GM19463 (cell line): ENCODE results near the gene TBCA.
"Not testable (repeated sequence)": the region's sequence is repeated elsewhere in the genome, so short reads cannot be mapped to it uniquely, and the experiment has no call there.

Experiments
- ATAC-seq: cut with Tn5 transposase; IDR thresholded peaks from one replicate; pipeline ENCODE4 v1.9.1; 2021; ENCODE audit warnings: mild to moderate bottlenecking, moderate library complexity; ENCODE audit not compliant: unreplicated experiment

TBCA gene

GRCh38 chr5:77773734-77774280 lies 2.3 kb downstream of the TBCA start:
- no peak for ATAC-seq

DNA sequence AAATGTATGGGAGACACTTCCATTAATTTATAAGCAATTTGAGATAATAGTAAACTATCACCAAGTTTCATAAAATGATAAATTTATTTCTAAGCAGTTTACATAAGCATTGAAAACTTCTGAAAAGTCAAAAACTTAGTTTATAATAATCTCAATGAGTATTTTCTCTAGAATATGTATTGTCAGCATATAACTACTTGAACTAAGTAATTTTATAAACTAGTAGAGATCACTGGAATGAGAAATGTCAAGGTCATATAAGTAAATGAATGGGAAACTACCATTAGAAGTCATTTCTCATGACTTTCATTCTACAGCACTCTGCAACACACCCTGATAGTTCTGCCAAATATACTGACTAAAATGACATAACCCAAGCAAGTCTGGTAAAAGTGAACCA lies 3.4 kb downstream of the TBCA start:
- no peak for ATAC-seq

DNA sequence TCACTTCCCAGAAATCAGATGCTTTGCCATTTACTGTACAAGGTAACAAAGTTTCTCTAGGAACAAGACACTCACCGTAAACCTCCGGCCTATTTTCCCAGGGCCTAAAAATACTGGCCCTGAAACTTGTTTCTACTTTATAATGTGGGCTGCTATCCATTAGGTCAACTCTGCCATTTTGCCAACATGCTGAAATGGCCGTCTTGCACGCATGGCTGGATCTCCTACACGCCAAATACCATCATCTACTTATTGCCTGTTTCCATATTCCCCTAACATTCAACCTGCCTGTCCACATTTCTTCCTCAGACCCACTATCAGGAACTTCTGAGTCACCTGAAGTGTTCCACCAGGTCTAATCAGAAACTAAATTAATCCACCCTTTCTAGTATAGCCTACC lies 4.7 kb downstream of the TBCA start:
- no peak for ATAC-seq

- ATAC-seq, result no peak
Measured at GRCh38 chr5:77770293-77771005, 5.7 kb downstream of the TBCA start.

DNA sequence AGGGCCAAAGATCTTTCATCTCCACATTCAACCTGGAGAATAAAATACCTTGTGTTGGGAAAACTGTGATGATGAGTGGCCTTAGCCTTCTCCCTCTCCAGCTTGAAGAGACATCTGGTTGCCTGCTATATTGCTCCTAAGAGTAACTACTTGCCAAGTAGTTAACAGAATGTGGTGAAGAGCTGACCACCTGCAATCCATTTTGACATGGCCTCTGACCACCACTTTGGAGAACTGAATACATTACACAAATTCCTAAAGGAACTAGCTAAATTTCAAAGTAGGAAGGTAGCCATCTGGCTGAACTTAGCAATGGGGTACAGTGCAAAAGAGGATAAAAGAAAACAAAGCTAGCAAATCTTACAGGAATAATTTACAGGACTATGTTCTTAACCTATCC lies 7.2 kb downstream of the TBCA start:
- ATAC-seq, result no peak

GRCh38 chr5:77767301-77767700 lies 8.8 kb downstream of the TBCA start:
- no peak for ATAC-seq

- no peak for ATAC-seq
Measured at GRCh38 chr5:77761606-77762005, 14.5 kb downstream of the TBCA start.

- ATAC-seq, result no peak
Measured at GRCh38 chr5:77758141-77758938, 17.8 kb downstream of the TBCA start.

GRCh38 chr5:77751328-77752023 lies 24.7 kb downstream of the TBCA start:
- ATAC-seq, result no peak

DNA sequence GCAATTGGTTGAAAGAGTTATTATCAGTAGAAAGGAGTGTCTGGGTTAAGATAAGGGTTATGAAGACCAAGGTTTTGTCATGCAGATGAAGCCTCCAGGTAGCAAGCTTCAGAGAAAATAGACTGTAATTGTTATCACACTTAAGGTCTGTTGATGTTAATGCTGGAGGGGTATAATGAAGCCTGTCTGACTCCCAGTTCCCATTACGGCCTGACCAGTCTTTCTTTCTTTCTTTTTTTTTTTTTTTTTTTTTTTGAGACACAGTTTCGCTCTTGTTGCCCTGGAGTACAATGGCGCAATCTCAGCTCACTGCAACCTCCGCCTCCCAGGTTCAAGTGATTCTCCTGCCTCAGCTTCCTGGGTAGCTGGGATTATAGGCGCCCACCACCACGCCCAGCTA lies 25.2 kb downstream of the TBCA start:
- ATAC-seq, result not testable (repeated sequence)

- ATAC-seq, result no peak
Measured at GRCh38 chr5:77748160-77748559, 28.0 kb downstream of the TBCA start.

DNA sequence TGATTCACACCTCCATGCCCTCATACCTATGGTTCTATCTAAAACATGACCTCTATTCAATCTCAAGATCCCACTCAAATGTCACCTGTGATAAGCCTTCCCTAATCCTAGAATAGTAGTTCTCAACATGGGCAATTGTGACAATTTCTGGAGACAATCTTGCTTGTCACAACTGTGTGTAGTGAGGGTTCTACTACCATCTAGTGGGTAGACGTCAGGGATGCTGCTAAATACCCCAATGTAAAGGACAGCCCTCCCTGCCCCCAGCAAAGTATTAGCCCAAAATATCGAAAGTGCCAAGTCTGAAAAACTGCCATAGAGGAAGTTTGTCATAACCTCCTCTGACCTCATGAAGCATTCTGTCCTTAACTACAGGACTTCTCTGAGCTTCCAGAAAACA lies 32.0 kb downstream of the TBCA start:
- no peak for ATAC-seq

DNA sequence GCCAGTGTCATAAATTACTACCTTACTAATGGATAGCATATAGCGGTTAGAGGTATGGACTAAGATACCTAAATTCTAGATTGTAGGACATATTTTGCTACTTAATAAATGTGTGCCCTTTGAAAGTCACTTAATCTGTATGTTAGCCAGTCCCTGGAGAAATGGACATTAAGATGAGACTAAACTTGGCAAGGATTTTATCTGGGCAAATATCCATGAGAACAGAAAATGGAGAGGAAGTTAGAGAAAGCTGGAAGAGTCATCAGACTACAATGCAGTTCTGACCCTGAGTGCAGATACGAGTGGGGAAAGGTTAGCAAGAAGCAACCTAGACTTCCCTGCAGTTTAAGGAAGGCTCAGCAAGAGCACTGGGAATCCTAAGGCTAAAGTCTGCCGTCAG lies 33.0 kb downstream of the TBCA start:
- ATAC-seq, result no peak

- ATAC-seq, result no peak
Measured at GRCh38 chr5:77741608-77742007, 34.5 kb downstream of the TBCA start.

DNA sequence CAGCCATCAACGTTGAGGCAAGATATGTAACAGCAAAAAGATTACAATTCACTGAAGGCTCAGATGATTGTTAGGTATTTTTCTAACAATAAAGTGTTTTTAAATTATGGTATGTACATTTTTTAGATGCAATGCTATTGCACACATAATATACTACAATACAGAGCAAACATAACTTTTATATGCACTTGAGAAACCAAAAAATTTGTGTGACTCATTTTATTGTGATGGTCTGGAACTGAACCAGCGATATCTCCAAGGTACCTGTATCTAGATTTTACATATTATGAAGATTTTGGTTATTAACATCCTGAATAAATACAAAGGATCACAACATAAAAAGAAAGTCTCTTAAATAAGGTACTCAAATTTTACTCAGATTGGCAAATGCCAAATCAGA lies 41.3 kb downstream of the TBCA start:
- ATAC-seq, result no peak

DNA sequence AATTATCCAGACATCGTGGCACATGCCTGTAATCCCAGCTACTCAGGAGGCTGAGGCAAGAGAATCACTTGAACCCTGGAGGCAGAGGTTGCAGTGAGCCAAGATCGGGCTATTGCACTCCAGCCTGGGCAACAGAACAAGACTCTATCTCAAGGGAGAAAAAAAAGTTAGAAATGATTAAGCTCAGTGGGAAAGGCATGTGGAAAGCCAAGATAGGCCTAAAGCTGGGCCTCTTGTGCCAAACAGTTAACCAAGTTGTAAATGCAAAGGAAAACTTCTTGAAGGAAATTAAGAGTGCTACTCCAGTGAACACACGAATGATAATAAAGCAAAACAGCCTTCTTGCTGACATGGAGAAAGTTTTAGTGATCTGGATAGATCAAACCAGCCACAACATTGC lies 43.0 kb downstream of the TBCA start:
- no peak for ATAC-seq

GRCh38 chr5:77727190-77727589 lies 48.9 kb downstream of the TBCA start:
- ATAC-seq, result no peak

DNA sequence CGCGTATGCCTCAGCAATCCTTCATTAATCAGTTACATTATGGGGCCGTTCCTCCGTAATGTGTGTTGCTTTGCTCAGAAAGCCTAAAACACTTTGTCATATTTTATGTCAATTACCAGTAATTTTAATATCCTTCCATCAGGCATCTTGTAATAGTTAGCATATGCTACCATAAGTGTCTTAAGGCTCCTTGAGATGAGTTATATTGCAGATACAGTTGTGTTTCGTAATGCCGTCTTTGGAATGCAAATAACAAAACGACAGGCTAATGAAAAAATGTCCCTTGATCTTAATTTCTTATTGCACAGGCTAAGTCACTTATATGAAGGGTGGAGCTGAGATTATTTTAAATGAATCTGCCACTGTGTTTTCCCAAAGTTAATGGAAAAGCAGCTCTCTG lies 50.5 kb downstream of the TBCA start:
- ATAC-seq, result no peak

DNA sequence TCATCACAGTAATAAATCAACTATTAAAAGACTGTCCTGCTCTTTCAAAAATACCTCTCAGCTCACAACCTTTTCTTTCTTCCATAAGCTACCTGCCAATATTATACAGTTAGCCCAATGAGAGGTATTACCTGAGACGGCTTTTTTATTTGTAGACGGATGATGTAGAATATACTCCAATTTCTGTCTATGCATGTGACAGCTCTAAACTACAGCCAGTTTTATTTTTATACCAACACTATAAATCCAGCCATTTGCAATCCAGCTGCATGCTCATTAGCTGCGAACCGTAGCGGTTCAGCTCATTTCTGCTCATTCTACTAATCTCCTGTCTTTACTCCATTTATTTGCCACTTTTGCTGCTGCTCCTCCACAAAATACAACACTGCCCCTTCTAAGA lies 51.2 kb downstream of the TBCA start:
- ATAC-seq, result no peak

DNA sequence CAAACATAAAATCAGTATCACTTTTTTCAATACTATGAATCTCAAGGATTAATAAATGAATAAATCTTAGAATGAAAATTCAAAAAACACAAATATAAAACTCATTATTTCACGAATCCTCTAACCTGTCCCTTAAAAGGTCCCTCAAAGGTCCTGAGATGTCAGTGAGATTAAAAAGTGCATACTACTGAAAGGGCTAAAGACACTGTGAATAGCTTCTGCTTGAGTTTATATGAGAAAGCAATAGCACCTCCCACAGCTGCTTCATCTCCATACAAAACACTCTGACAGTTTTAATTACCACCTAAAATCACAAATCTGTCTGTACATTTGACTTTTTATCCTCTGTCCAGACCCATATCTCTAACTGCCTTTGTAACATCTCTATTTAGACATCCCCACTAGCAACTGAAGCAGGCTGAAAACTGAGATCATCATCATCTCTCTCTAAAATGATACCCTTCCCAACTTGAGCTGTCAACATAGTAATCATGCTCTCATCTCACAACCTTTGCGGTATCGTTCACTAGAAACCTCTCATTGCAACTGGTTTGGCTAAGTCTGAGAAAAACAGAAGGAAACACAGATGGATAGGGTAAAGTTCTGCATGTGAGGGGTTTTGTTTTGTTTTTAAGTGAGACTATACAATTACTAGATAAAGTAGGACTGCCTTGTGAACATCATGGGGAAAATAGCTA lies 56.3 kb downstream of the TBCA start:
- ATAC-seq, result no peak
